NCI-H1694 (cell line): Measurements from ENCODE around the gene CILP.
"Not testable (repeated sequence)": the region's sequence is repeated elsewhere in the genome, so short reads cannot be mapped to it uniquely, and the experiment has no call there.

Source experiments
- DNase-seq: peaks from one replicate; lab custom pipeline; 2025; lab: John Stamatoyannopoulos, UW

Gene CILP

GRCh38 chr15:65210770-65211481 is at the start of gene CILP:
CILP (minus strand) TSS chr15:65211473; CDS start chr15:65209755, 1,718 bp downstream.
- DNase-seq: no peak

DNA sequence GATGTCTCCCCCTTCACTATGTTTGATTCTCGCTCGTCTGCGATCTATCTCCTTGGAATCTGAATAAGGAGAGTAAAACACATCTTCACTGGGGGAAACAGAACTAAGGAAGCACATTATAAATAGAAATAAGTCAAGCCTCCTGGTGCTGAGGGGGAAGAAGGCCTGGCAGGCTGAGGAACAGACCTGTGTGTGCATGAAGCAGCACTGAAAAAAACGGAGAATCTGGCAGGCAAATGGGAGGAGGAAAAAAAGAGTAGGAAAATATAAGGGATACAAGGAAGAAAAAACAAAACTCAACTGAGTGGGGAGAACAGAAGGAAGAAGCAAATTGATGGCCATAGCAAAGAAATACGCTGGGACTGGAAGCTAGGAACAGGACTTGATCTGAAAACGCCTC is 49.7 kb upstream of the CILP start:
- DNase-seq: no peak

DNA sequence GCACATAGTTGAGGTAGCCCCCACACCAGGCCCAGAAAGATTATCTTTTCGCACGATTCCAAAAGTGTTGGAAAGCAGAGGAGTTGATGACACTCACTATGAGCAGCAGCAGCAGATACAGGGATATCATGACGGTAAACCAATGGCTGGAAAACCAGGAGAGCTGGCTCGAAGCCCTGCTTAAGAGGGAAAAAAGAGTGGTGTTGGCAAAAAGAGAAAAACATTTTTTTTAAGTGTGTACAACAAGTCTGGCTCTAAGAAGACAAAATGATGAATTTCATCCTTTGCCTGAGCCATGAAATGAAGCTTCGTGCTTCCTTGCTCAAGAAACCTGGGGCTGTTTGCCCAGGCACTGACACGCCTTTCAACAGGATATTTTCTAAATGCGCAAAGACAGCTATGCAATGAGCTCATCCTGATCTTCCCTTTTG is 48.1 kb upstream of the CILP start:
- DNase-seq: no peak

DNA sequence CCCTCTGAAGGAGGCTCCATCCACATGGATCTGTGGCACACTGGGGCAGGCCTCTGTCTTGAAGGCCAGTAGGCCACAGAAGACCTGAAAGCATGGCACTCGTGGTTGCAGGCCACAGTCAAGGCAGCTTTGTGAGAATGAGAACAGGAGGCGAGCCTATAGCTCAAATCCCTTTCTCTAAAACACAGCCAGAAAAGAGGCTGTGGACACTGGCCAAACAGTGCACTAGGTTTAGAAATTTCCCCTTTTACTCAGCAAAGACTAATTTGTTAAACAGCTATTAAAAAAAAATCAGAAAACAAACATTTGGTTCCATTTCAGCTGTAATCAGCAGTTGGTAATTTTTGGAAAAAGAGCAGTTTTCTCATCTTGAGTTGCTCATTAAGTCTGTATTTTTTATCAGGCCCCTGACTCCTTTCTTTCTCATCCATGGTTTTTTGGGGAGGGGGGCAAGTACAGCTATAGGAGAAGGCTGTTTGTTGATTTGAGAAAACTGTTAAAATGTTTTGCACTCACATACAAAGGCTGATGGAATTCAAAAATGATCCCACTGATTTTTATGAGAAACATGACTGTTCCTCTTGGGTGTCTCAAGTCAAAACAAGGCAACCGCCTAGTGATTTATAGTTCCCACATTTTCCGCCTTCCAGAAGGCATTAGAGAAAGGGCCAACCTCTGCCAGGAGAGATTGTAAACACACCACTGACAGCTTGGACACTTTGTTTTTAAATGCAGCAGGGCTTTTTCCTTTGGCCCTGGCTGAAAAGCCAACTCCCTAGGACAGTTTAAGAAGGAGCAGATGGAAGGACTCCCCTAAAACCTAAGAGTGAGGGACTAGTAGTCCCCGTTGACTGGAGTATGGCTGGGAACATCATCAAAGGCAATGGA is 47.3 kb upstream of the CILP start:
- no peak for DNase-seq

DNA sequence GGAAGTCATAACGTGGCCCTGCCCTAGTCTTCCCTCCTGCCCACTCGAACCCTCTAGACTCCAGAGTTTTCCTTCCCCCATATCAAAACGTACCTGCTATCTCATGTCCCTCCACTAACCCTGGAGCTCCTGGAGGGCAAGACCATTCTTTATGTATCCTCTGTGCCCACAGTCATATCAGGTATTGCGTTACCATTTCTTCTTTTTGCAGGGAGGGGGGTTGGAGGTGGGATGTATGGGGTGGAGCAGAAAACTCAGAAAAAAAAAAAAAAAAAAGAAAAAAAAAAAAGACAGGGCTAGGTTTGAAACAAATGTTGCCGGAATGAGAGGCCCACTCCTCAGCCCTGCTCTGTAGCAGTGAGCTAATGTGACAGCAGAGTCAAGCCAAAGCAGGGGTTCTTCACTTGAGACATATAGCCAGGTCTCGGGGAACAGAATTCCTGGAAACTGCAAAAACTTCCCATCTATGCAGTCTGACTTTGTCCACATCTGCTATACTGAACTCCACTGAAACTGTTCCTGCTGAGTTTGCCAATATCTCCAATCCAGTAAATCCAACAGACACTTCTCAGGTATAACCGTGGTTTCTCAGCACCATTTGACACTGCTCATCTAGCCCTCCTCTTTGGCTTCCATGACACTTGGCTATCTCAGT is 44.3 kb upstream of the CILP start:
- DNase-seq: no peak

DNA sequence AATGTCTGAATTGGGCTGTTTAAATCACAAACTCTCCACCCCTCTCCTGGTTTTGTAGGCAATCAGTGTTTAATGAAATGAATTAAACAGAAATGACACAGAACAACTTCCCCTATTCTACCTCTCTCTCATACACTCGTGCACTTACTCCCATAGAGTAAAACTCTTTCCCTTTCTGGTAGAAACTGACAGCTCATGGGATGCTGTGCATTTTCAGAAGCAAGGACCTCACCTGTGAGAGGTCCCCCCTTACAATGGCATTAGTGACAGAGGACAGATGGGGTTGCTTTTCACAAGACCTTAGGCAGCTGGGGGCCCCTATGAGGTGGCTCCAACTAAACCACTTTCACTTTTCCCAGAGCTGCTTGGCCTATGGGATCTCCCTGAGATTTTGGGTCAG is 43.5 kb upstream of the CILP start:
- DNase-seq: no peak

DNA sequence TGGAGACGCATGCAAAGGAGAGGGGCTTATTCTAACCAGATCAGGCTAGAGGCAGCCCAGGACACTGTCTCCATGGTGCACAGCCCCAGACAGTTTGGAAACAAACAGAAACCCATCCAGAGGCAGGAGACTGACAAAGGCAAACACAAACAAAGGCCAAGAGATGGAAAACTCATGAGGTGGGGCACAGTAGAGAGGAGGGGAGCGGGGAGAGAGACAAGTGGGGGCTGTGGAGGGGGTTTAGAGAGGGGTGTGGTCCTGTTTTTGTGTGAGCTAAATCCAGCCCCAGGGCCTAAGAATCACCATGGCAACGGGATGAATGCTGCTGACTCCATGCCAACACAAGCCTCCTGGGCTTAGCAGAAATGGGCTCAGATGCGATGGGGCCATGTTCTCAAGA is 43.1 kb upstream of the CILP start:
- DNase-seq: no peak

DNA sequence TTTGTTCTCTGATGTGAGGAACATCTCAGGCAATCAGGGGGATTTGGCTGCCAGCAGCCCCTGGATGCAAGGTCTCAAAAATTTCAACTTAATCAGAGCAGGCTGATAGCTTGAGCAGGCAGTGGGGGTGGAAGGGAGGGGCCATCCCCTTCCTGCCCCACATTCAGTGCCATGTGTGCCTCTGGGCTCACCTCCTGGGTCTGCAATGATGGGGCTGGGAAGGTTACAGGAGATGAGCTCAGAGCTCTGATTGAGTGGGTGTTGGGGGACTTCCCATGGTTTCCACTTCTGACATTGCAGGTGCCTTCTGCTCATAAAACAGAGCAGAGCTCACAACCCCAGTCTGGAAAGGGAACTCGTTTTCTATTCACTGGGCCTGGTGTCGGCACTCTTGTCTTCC is 38.4 kb upstream of the CILP start:
- DNase-seq: no peak

GRCh38 chr15:65248511-65249255 is 37.4 kb upstream of the CILP start:
- no peak for DNase-seq

DNA sequence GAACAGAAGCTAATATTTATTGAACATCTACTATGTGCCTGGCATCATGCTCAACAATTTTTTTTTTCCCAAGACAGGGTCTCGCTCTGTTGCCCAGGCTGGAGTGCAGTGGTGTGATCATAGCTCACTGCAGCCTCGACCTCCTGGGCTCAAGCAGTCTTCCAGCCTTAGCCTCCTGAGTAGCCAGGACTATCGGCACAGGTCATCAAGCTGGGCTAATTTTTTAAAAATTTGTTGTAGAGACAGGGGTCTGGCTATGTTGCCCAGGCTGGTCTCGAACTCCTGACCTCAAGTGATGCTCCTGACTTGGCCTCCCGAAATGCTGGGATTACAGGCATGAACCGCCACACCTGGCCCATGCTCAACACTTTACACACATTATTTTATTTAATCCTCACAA is 35.7 kb upstream of the CILP start:
- DNase-seq: no peak

DNA sequence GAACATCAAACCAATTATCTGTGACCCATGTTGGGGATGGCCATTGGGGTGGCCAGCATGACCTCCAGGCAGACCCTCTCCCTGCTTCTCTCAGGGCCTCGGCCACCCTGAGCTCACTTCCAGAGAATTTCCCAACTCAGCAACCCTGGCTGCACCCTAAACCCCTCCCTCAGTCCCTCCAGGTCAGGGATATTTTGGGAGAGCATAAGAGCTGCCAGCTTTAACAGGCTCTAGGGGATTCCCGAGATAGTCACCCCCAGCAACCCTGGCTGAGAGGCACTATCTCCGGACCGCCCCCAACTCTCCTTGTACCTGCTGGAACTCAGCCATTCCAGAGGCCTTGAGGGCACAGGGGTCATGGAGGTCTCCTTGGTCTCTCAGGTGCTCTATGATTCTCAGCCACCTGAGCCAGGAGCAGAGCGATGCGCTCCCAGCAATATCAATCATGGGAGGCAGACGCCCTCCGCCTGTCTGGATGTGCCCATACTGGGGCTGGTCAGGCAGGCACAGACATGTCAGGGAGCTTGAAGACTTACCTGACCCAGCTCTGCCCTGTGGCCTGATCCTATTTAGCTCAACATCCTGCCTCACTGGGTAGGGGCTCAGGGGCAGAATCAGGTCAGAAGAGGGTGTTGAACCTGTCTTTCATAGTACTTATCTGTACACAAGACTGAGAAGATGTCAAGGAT is 34.9 kb upstream of the CILP start:
- no peak for DNase-seq

GRCh38 chr15:65245096-65245856 is 34.0 kb upstream of the CILP start:
- no peak for DNase-seq

GRCh38 chr15:65244638-65245037 is 33.4 kb upstream of the CILP start:
- DNase-seq: no peak

GRCh38 chr15:65236443-65236842 is 25.2 kb upstream of the CILP start:
- not testable (repeated sequence) for DNase-seq

DNA sequence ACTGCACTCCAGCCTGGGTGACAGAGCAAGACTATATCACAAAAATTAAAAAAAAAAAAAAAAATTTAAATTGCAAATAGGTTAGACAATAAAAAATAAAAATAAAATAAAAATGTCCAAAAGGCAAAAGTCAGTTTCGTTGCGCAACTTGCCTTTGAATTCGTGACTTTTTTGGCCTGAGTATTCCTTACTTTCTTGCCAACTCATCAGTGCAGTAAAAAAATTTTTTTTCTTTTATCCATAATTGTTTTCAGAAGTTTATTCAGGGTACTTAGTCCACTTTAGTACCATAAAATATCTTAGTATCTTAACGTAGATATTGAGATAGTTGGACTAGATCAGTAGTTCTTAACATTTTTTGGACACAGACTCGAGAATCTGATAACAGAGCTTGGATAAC is 22.4 kb upstream of the CILP start:
- no peak for DNase-seq

GRCh38 chr15:65232520-65232919 is 21.2 kb upstream of the CILP start:
- DNase-seq: no peak

DNA sequence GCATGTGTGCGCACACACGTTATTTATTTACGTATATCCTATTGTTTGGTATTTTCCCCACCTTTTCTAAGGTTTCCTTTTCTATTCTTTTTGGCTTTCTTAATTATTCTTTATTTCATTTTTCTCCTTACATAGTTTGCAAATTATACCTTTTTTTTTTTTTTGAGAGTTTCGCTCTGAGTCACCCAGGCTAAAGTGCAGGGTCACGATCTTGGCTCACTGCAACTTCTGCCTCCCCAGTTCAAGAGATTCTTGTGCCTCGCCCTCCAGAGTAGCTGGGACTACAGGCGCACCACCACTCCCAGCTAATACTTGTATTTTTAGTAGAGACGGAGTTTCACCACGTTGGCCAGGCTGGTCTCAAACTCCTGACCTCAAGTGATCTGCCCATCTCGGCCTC is 20.0 kb upstream of the CILP start:
- no peak for DNase-seq

- DNase-seq: not testable (repeated sequence)
Observed at GRCh38 chr15:65226901-65227300, 15.6 kb upstream of the CILP start.

- no peak for DNase-seq
Observed at GRCh38 chr15:65226221-65226620, 14.9 kb upstream of the CILP start.

DNA sequence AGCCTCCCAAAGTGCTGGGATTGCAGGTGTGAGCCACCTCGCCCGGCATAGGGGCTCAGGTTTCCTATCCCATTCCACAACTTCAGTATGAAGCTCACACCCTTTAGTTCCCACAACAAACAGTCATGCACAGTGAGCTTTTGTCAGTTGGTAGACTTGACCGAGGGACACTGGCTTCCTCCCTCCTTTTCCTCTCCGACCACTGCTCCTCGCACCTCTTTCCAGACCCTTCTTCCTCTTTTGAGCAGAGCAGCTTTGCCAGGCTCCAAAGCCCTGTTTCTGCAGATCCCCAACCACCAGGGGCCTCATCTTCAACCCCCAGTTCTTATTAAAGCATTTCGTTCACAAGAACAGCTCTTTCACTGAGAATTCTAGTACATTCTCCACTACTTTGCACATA is 12.7 kb upstream of the CILP start:
- no peak for DNase-seq

DNA sequence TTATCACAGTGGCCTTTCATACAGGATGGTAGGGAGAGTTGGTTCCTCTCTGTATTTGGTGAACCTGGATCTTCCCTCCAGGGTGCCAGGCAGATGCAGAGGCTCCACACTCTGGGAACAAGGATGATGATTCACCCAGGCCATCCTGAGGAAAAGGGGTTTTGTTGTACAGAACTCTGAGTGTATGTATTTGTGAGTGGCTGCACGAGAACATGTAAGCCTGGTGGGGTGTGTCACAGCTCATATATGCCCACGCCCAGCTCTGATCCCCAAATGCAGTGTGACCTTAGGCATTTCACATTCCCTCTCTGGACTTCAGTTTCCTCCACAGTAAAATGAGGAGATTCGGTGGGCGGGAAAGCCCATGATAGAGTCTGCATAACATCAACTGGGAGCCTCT is 11.6 kb upstream of the CILP start:
- no peak for DNase-seq
